Parathyroid adenoma (tissue), 2 donors: ENCODE measurements around the gene SLC25A2.

Experiments
- H2AFZ ChIP-seq: fragments of 300-600 bp; sonication (generic); one replicate; pipeline ENCODE4 v1.7.0; 2017; ENCODE audit warnings: antibody characterized with exemption, mild to moderate bottlenecking
- H3K27ac ChIP-seq: fragments of 300-600 bp; sonication (generic); one replicate; pipeline ENCODE4 v1.7.0; 2017
- H3K27me3 ChIP-seq: fragments of 300-600 bp; sonication (generic); one replicate; pipeline ENCODE4 v1.7.0; 2017; ENCODE audit warnings: low read length; ENCODE audit not compliant: control insufficient read depth, insufficient read depth
- H3K36me3 ChIP-seq: fragments of 300-600 bp; sonication (generic); one replicate; pipeline ENCODE4 v1.7.0; 2017; ENCODE audit warnings: low read length; ENCODE audit not compliant: control insufficient read depth, insufficient read depth
- H3K4me1 ChIP-seq: fragments of 300-600 bp; sonication (generic); one replicate; pipeline ENCODE4 v1.7.0; 2017; ENCODE audit warnings: control low read depth
- H3K4me2 ChIP-seq: fragments of 300-600 bp; sonication (generic); one replicate; pipeline ENCODE4 v1.7.0; 2017; ENCODE audit warnings: low read length
- H3K4me3 ChIP-seq: fragments of 300-600 bp; sonication (generic); one replicate; pipeline ENCODE4 v1.7.0; 2017; ENCODE audit warnings: low read depth, low read length
- H3K79me2 ChIP-seq: fragments of 300-600 bp; sonication (generic); one replicate; pipeline ENCODE4 v1.7.0; 2017; ENCODE audit warnings: control low read depth
- H3K9ac ChIP-seq: fragments of 300-600 bp; sonication (generic); one replicate; pipeline ENCODE4 v1.7.0; 2017; ENCODE audit warnings: mild to moderate bottlenecking
- H3K9me3 ChIP-seq: fragments of 300-600 bp; sonication (generic); one replicate; pipeline ENCODE4 v1.7.0; 2017; ENCODE audit warnings: low read length; ENCODE audit not compliant: control insufficient read depth
- CTCF ChIP-seq: fragments of 300-600 bp; sonication (generic); IDR thresholded peaks from one replicate; pipeline ENCODE4 v1.7.0; 2017; ENCODE audit warnings: antibody characterized with exemption, mild to moderate bottlenecking
- donor health status: primary hyperparathyroidism.

SLC25A2 gene

DNA sequence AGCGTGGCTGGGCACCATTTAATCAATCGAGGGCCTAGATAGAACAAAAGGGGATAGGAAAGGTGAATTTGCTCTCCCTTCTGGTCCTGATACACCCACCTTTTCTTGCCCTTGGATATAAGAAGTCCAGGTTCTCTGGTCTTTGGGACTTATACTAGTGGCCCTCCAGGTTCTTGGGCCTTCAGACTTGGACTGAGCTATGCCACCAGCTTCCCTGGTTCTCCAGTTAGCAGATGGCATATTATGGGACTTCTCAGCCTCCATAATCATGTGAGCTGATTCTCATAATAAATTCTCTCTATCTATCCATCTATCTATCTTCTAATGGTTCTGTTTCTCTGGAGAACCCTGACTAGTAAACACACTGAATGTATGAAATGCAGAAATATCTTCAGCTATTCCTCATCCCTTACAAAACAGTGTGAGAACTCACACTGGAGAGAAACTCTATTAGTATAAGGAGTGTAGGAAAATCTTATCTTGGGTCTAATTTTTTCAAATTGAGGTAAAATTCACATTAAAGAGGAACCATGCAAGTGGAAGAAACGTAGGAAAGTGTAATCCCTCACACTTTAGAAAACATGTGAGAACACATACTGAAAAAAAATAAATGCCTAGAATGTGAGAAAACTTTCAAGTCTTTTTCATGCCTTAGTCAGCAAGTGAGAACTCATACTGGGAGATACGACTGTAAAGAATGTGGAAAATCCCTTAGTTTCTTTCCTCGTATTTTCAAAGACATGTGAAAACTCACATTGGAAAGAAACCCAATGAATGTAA lies 43.2 kb downstream of the SLC25A2 start:
- Histone ChIP-seq H3K36me3 (peaks cover 3% of the 10 kb centered on the region), H3K4me3 (no peak overlapping the region), H2AFZ (no peak overlapping the region), H3K9me3 (peaks cover 14% of the 10 kb centered on the region), H3K27me3 (no peaks in the 10 kb centered on the region), H3K4me2 (no peak overlapping the region), H3K4me1 (no peaks in the 10 kb centered on the region), H3K27ac (no peak overlapping the region), H3K9ac (no peak overlapping the region), H3K79me2 (no peaks in the 10 kb centered on the region)
- no peak for TF ChIP-seq CTCF

DNA sequence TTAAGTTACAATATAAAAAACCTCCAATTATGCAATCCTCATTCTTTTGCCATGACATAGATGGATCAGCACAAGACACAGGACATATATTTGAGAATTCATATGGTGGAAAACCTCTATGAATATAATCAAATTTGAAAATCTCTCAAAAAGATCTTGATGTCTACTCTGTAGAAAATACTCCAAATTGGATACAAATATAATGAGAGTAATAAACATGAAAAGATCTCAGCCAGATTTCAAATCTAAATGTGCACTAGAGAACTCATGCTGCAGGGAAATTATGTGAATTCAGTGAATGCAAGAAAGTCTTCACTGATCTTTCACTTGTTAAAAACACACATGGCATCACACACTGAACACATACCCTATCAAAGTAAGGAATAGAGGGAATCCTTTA lies 44.9 kb downstream of the SLC25A2 start:
- Histone ChIP-seq H3K9me3 (peaks cover 15% of the 10 kb centered on the region), H2AFZ (no peak overlapping the region)

DNA sequence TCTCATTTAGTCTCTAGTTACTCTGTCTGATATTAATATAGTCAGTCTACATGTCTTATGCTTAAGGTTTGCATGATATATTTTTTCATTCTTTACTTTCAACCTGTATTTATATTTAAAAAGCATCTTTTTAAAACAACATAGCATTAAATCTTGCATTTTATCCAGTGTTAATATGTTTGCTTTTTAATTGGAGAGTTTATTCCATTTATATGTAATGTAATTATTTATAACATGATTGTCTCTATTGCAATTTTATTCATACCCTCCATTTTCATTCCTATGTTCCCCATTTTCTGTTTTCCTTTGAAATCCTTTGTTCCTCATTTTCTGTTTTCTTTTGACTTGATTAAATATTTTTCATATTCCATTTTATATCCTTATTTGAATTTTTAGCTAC lies 45.4 kb downstream of the SLC25A2 start:
- H3K4me3 ChIP-seq = no peak overlapping the region
- H3K9me3 ChIP-seq = peaks cover 13% of the 10 kb centered on the region
- H3K79me2 ChIP-seq = no peaks in the 10 kb centered on the region
- no peaks in the 10 kb centered on the region for H3K4me1 ChIP-seq
- H2AFZ ChIP-seq = no peak overlapping the region
- no peaks in the 10 kb centered on the region for H3K27me3 ChIP-seq
- no peak for TF ChIP-seq CTCF
- no peaks in the 10 kb centered on the region for H3K36me3 ChIP-seq
- H3K4me2 ChIP-seq = no peak overlapping the region
- H3K9ac ChIP-seq = no peak overlapping the region
- H3K27ac ChIP-seq = no peak overlapping the region

More for the DNA sequence above, 44.9 kb downstream of the SLC25A2 start:
- no peak for TF ChIP-seq CTCF
- Histone ChIP-seq H3K9ac (no peak overlapping the region), H3K4me1 (no peaks in the 10 kb centered on the region), H3K27me3 (no peaks in the 10 kb centered on the region), H3K27ac (no peak overlapping the region), H3K36me3 (no peaks in the 10 kb centered on the region), H3K4me2 (no peak overlapping the region), H3K79me2 (no peaks in the 10 kb centered on the region), H3K4me3 (no peak overlapping the region)
